GM12878 (cell line): Measurements from ENCODE around the gene HEPHL1. TPM values are rescaled to one million over a fixed set of nuclear protein-coding genes. Genes with fewer than 3 reads are reported as not detected.
A peak's percentile ranks its signal among the peaks of the same experiment; 100 is the strongest.

ENCODE experiments used
- ATAC-seq: fragments of 200-7000 bp; cut with Tn5 transposase; 3 replicates; pipeline ENCODE4 v1.9.1; 2020; ENCODE audit warnings: mild to moderate bottlenecking, moderate library complexity
- BruUV-seq: library from RNA; stranded (reverse); fragments of 400-500 nt; replicated peaks from 2 replicates; lab custom pipeline; 2021; lab: Mats Ljungman, UMichigan
- CTCF ChIA-PET: fragments of 300-600 bp; sonication (Branson Sonifier 250); formaldehyde crosslinking; extraction: SDS; loops from one replicate; lab custom pipeline; 2021; ENCODE audit warnings: inconsistent platforms; lab: Yijun Ruan, JAX
- POLR2A ChIA-PET: fragments of 350-600 bp; formaldehyde crosslinking; extraction: SDS; loops from one replicate; lab custom pipeline; 2021; ENCODE audit warnings: inconsistent platforms; lab: Charles Lee
- RAD21 ChIA-PET: fragments of 300-600 bp; sonication (Branson Sonifier 250); formaldehyde crosslinking; loops from one replicate; lab custom pipeline; 2023; ENCODE audit warnings: antibody characterized with exemption; ENCODE audit not compliant: unreplicated experiment; lab: Charles Lee
- SMC1A ChIA-PET: fragments of 300-600 bp; sonication (Branson Sonifier 250); formaldehyde crosslinking; loops from one replicate; lab custom pipeline; 2023; ENCODE audit not compliant: unreplicated experiment, uncharacterized antibody; lab: Charles Lee
- DNase-seq: peaks from one replicate; pipeline ENCODE4 v3.0.0-alpha.2; 2011; ENCODE audit warnings: low read depth, low spot score
- FAIRE-seq: peaks from 3 replicates; lab custom pipeline; 2011; peaks lifted over from hg19 to GRCh38; lab: Jason Lieb, UNC
- H2AFZ ChIP-seq: 2 replicates; pipeline ENCODE4 v1.6.0; 2011; ENCODE audit warnings: low read depth, low read length, control low read depth; ENCODE audit not compliant: control insufficient read depth
- H3K27ac ChIP-seq: 2 replicates; pipeline ENCODE4 v1.5.1; 2011; ENCODE audit warnings: control low read depth; ENCODE audit not compliant: control insufficient read depth, insufficient read depth
- H3K27me3 ChIP-seq, 2 experiments: replicated peaks in 1 of 2; 2 replicates each; pipeline versions ENCODE4 v1.6.0 to v1.6.1; 2011; ENCODE audit warnings: low read length in 1 of 2; ENCODE audit not compliant: control insufficient read depth in 2 of 2, insufficient read depth in 2 of 2
- H3K36me3 ChIP-seq, 2 experiments: 2 replicates each; pipeline ENCODE4 v1.5.1; 2011; ENCODE audit warnings: low read length in 1 of 2; ENCODE audit not compliant: control insufficient read depth in 2 of 2, insufficient read depth in 2 of 2
- H3K4me1 ChIP-seq: 2 replicates; pipeline ENCODE4 v1.6.1; 2011; ENCODE audit warnings: mild to moderate bottlenecking, low read length, moderate library complexity, mixed read lengths; ENCODE audit not compliant: control insufficient read depth, insufficient read depth
- H3K4me2 ChIP-seq: 2 replicates; pipeline ENCODE4 v1.6.0; 2011; ENCODE audit warnings: control low read depth; ENCODE audit not compliant: control insufficient read depth, insufficient read depth
- H3K4me3 ChIP-seq: fragments of 200-600 bp; sonication (generic); 2 replicates; pipeline ENCODE4 v1.5.1; 2016
- H3K79me2 ChIP-seq: 2 replicates; pipeline ENCODE4 v1.6.0; 2011; ENCODE audit warnings: low read length; ENCODE audit not compliant: control insufficient read depth, insufficient read depth
- H3K9ac ChIP-seq: 2 replicates; pipeline ENCODE4 v1.8.0; 2011; ENCODE audit warnings: low read length, control low read depth, mixed read lengths; ENCODE audit not compliant: control insufficient read depth, insufficient read depth
- H3K9me3 ChIP-seq: replicated peaks from 3 replicates; pipeline ENCODE4 v1.5.1; 2011; ENCODE audit warnings: mild to moderate bottlenecking, low read length; ENCODE audit not compliant: control insufficient read depth, insufficient read depth
- H4K20me1 ChIP-seq: 2 replicates; pipeline ENCODE4 v1.6.0; 2011; ENCODE audit not compliant: control insufficient read depth, insufficient read depth
- ESRRA ChIP-seq: IDR thresholded peaks from 2 replicates; pipeline ENCODE4 v1.6.1; 2012; ENCODE audit warnings: mild to moderate bottlenecking, low read length, improper control_type of control experiment
- ETV6 ChIP-seq, 2 experiments: fragments of 450-650 bp in 1 of 2; IDR thresholded peaks in 1 of 2; conservative IDR thresholded peaks in 1 of 2; 2 replicates each; pipeline ENCODE4 v1.6.1; 2014; ENCODE audit warnings: antibody characterized with exemption in 1 of 2, borderline replicate concordance in 1 of 2, low read depth in 1 of 2, mild to moderate bottlenecking in 1 of 2, moderate library complexity in 1 of 2
- GABPA ChIP-seq: IDR thresholded peaks from 2 replicates; pipeline ENCODE4 v1.6.1; 2014; ENCODE audit warnings: antibody characterized with exemption, low read depth, mild to moderate bottlenecking, inconsistent platforms
- MTA2 ChIP-seq: fragments of 450-650 bp; IDR thresholded peaks from 2 replicates; pipeline ENCODE4 v1.6.1; 2016; ENCODE audit warnings: low read depth, mild to moderate bottlenecking, moderate library complexity
- NFIC ChIP-seq: IDR thresholded peaks from 2 replicates; pipeline ENCODE4 v1.6.1; 2012; ENCODE audit warnings: low read depth, mild to moderate bottlenecking, inconsistent platforms, low read length, moderate library complexity
- NRF1 ChIP-seq: conservative IDR thresholded peaks from 2 replicates; pipeline ENCODE4 v1.6.1; 2011; ENCODE audit warnings: mild to moderate bottlenecking, low read depth, low read length, improper control_type of control experiment
- PAX8 ChIP-seq: fragments of 450-650 bp; IDR thresholded peaks from 2 replicates; pipeline ENCODE4 v1.6.1; 2017; ENCODE audit warnings: mild to moderate bottlenecking, moderate library complexity
- POLR2A ChIP-seq: IDR thresholded peaks from 2 replicates; pipeline ENCODE4 v1.6.1; 2011; ENCODE audit warnings: low read depth, mild to moderate bottlenecking, low read length
- TAF1 ChIP-seq: IDR thresholded peaks from 2 replicates; pipeline ENCODE4 v1.6.1; 2011; ENCODE audit warnings: mild to moderate bottlenecking, low read depth, low read length, borderline replicate concordance
- ZNF384 ChIP-seq: IDR thresholded peaks from 2 replicates; pipeline ENCODE4 v1.6.1; 2012; ENCODE audit warnings: low read depth, mild to moderate bottlenecking, low read length, improper control_type of control experiment, borderline replicate concordance
- WGBS: methylation state at CpG from one replicate; pipeline ENCODE4 v1.1.6; 2016; ENCODE audit warnings: low lambda C conversion rate; ENCODE audit not compliant: insufficient replicate concordance, insufficient coverage; ENCODE audit errors: missing lambda C conversion rate; 5-methylcytosine and 5-hydroxymethylcytosine counted together
- in situ Hi-C: fragments of 300-500 bp; cut with MboI; formaldehyde crosslinking; loops from 9 replicates; pipeline ENCODE4 v1.14.3; 2018; ENCODE audit warnings: mixed read lengths
- intact Hi-C: fragments of 100-400 bp; cut with micrococcal nuclease; formaldehyde crosslinking; loops from one replicate; pipeline ENCODE4 v1.14.2; 2022; ENCODE audit not compliant: unreplicated experiment
- polyA plus RNA-seq, 11 experiments: library from polyadenylated mRNA; depleted of rRNA in 4 of 11; unstranded in 6 of 11; stranded (reverse) in 5 of 11; fragments of >200 nt; fragmentation: Nextera tagmentation in 4 of 11; fragmentation: Illumina TruSeq in 1 of 11; extraction: Ambion mirVana in 4 of 11; extraction: Trizol in 1 of 11; gene quantifications; 1 replicate in 1 of 11; 2 replicates in 10 of 11; pipeline versions ENCODE4 v1.2.1 to v1.2.3, GENCODE V29; 2011 to 2016; ENCODE audit warnings: inconsistent platforms in 2 of 11, missing spikeins in 2 of 11, low read depth in 1 of 11
- total RNA-seq, 4 experiments: library from RNA; depleted of rRNA in 3 of 4; stranded (reverse); fragments of >200 nt in 3 of 4; fragmentation: Illumina TruSeq in 1 of 4; extraction: Trizol in 1 of 4; gene quantifications; 2 replicates each; pipeline versions ENCODE4 v1.2.1 to v1.2.3, GENCODE V29; 2013 to 2021
- TF ChIP-seq, protein P1 (sequence below): fragments of 150-350 bp; IDR thresholded peaks from 2 replicates; pipeline ENCODE4 v1.6.1; 2016; ENCODE audit warnings: low read depth, low read length

HEPHL1 gene
- total and polyA plus RNA-seq, 10 of the 15 experiments (the other 5 are each of a cell fraction or from before 2014, with no cell fraction given) = 0.02 to 0.08 (median 0.05) TPM; not detected in 6

DNA sequence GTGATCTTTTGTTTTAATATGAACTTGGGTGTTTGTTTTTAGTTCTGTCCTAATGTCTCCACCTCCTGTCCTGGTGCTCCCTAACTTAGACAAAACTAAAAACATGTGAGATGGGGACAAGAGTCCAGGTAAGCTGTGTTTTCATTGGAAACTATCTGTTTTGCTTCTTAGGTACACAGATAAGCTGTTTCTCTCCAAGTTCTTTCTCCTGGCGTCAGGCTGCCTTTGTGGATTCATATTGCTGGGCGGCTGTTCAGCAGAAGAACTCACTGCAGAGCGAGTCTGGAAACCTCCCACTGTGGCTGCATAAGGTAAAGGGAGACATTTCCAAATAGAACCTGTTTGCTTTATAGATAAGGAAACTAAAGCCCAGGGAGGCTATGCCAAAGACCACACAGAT is 132.2 kb downstream of the HEPHL1 start:
- Histone ChIP-seq H4K20me1 (no peaks in the 10 kb centered on the region), H3K27me3 (no peaks in the 10 kb centered on the region), H3K36me3 (peaks cover 5 to 7% of the 10 kb centered on the region in 2 experiments), H2AFZ (no peak overlapping the region), H3K4me3 (no peak overlapping the region), H3K79me2 (peaks cover 6% of the 10 kb centered on the region), H3K9me3 (no peaks in the 10 kb centered on the region), H3K4me2 (no peak overlapping the region), H3K4me1 (peaks cover 10% of the 10 kb centered on the region), H3K27ac (no peak overlapping the region), H3K9ac (no peak overlapping the region)
- RAD21 ChIA-PET = no interaction called here
- CTCF ChIA-PET = no interaction called here
- 98% methylated on average over 3 of the region's 3 CpGs for WGBS
- POLR2A ChIA-PET = no interaction called here
- ATAC-seq (no peak), DNase-seq (no peak), FAIRE-seq (no peak)
- intact Hi-C loops = no loop called here
- TF ChIP-seq GABPA (no peak), POLR2A (no peak), ETV6 (conservative IDR thresholded peaks at IDR 0.05 in 1 of 2, IDR thresholded peaks at IDR 0.05 in 1 of 2; ENCODE audit: borderline replicate concordance in 1 of 2, low read depth in 1 of 2) (no peak), NRF1 (no peak)
- SMC1A ChIA-PET = no interaction called here
- in situ Hi-C loops = no loop called here
- BruUV-seq = no TSS peak

DNA sequence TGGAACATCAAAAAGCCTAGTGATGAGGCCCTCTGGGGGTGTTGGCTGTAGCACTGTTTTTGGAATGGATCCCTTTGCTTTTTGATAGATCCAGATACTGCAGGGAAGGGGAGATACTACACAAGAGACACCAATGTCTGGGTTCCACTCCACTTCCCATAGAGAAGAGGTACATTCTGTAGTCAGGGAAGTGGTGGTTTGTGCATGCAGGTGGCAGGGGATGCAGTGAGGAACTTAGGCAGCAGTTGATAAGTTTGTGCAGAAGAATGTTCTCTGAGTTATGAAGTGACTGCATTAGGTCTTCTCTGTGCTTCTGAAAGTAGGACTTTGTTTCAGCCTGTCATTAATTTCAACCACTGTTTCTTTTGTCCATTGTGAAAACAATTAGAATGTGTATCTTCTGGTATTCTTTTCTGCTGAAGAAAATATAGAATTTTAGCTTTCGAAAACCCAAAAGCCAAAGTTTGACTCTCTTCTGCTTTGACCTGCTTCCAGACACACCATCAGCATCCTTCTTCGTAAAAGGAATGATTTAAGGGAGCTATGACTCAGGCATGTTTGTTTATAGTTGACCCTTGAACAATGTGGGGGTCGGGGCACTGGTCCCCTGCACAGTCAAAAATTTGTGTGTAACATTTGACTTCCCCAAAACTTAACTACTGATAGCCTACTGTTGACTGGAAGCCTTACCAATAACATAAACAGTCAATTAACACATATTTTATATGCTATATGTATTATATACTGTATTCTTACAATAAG is 133.1 kb downstream of the HEPHL1 start:
- ATAC-seq = no peak
- RAD21 ChIA-PET = no interaction called here
- Histone ChIP-seq H3K4me1 (0 out of 2 replicates have a peak, but pooled peaks cover 4% of the 10 kb centered on the region), H3K9me3 (no peaks in the 10 kb centered on the region), H3K79me2 (peaks cover 6% of the 10 kb centered on the region), H3K27ac (no peak overlapping the region), H3K4me2 (no peak overlapping the region), H3K27me3 (no peaks in the 10 kb centered on the region), H3K36me3 (peaks cover 5 to 7% of the 10 kb centered on the region in 2 experiments), H3K4me3 (no peak overlapping the region), H3K9ac (no peak overlapping the region), H4K20me1 (no peaks in the 10 kb centered on the region), H2AFZ (no peak overlapping the region)
- in situ Hi-C loops = no loop called here
- TSS peak; percentile 20 for BruUV-seq
- DNase-seq = no peak
- no peak for FAIRE-seq
- 67% methylated on average over 3 of the region's 3 CpGs for WGBS
- POLR2A ChIA-PET = no interaction called here
- CTCF ChIA-PET = interaction anchor here (0.7 to 1.0 kb wide), 3 partner anchors 17 to 1967 kb away, joined by 3 to 8 read pairs (median 4); no protein-coding TSS in a partner anchor
- SMC1A ChIA-PET = no interaction called here
- intact Hi-C loops = no loop called here
- no peak for TF ChIP-seq MTA2
- no peak for TF ChIP-seq TAF1
- no peak for TF ChIP-seq NFIC
- no peak for TF ChIP-seq ZNF384
- no peak for TF ChIP-seq PAX8
- TF ChIP-seq, protein P1, sequence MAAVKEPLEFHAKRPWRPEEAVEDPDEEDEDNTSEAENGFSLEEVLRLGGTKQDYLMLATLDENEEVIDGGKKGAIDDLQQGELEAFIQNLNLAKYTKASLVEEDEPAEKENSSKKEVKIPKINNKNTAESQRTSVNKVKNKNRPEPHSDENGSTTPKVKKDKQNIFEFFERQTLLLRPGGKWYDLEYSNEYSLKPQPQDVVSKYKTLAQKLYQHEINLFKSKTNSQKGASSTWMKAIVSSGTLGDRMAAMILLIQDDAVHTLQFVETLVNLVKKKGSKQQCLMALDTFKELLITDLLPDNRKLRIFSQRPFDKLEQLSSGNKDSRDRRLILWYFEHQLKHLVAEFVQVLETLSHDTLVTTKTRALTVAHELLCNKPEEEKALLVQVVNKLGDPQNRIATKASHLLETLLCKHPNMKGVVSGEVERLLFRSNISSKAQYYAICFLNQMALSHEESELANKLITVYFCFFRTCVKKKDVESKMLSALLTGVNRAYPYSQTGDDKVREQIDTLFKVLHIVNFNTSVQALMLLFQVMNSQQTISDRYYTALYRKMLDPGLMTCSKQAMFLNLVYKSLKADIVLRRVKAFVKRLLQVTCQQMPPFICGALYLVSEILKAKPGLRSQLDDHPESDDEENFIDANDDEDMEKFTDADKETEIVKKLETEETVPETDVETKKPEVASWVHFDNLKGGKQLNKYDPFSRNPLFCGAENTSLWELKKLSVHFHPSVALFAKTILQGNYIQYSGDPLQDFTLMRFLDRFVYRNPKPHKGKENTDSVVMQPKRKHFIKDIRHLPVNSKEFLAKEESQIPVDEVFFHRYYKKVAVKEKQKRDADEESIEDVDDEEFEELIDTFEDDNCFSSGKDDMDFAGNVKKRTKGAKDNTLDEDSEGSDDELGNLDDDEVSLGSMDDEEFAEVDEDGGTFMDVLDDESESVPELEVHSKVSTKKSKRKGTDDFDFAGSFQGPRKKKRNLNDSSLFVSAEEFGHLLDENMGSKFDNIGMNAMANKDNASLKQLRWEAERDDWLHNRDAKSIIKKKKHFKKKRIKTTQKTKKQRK = no peak
- no peak for TF ChIP-seq ESRRA
